Measurements from ENCODE around the gene HEATR1. TPM values are rescaled to one million over a fixed set of nuclear protein-coding genes. Genes with fewer than 3 reads are reported as not detected.
A peak's percentile ranks its signal among the peaks of the same experiment; 100 is the strongest.

HEATR1 gene
- total RNA-seq, 1 experiment from 2014 or later, result 68.3 TPM

- TF ChIP-seq ZBTB33 (IDR thresholded peaks at IDR 0.05; ENCODE audit: extremely low read depth, insufficient replicate concordance, low read length), result peak; percentile 37
Observed at GRCh38 chr1:236523704-236524141, 80.6 kb downstream of the HEATR1 start, which contains the start of gene LGALS8 (continued).

- intact Hi-C loops (cut with micrococcal nuclease), result no loop called here
- H3K79me2 ChIP-seq (ENCODE audit: insufficient read depth, low read length), result peaks cover 13% of the 10 kb centered on the region
- BruUV-seq (replicated peaks), result TSS peak; percentile 74
- peaks cover 0 to 8% of the 10 kb centered on the region in 2 experiments; a peak in 1 of 4 replicates for H3K36me3 ChIP-seq (ENCODE audit: control insufficient read depth in 1 of 2, insufficient read depth in 2 of 2, low read length in 2 of 2)
- H3K4me3 ChIP-seq (replicated peaks in 1 of 2; ENCODE audit: low read depth in 1 of 2, low read length in 2 of 2), result peak overlapping the region; percentile 76 to 99
- peak overlapping the region; percentile 90 for H3K9ac ChIP-seq (ENCODE audit: low read length)
- DNase-seq (ENCODE audit: low read depth, low spot score) (no peak), ATAC-seq (peak; percentile 26)
- ChIA-PET POLR2A (interaction anchor here (1.1 kb wide), 1 partner anchor 20 kb away, joined by 3 read pairs; no protein-coding TSS in a partner anchor), RAD21 (ENCODE audit: low non-redundant PET in 1 of 2, low total read pairs in 2 of 2, uncharacterized antibody in 2 of 2, unreplicated experiment in 2 of 2) (no interaction called here), CTCF (interaction anchor here (1.0 kb wide), 1 partner anchor 417 kb away, joined by 3 read pairs; no protein-coding TSS in a partner anchor)
- no peaks in the 10 kb centered on the region for H3K9me3 ChIP-seq (ENCODE audit: control insufficient read depth in 1 of 2, insufficient read depth in 1 of 2, low read depth in 1 of 2, low read length in 2 of 2)
- H3K9me2 ChIP-seq (ENCODE audit: insufficient read depth), result no peaks in the 10 kb centered on the region
- no peaks in the 10 kb centered on the region for H3K27me3 ChIP-seq (ENCODE audit: insufficient read depth, low read length)
- H3K27ac ChIP-seq (ENCODE audit: low read depth, low read length), result peak overlapping the region; percentile 62
- no peaks in the 10 kb centered on the region for H4K20me1 ChIP-seq (ENCODE audit: insufficient read depth)
- H2AFZ ChIP-seq (ENCODE audit: low read depth, low read length, poor library complexity, severe bottlenecking), result peak overlapping the region; percentile 69
- peak overlapping the region; percentile 91 for H3K4me2 ChIP-seq (ENCODE audit: low read length)
- H3K4me1 ChIP-seq (ENCODE audit: control insufficient read depth in 1 of 2, insufficient read depth in 2 of 2, low read length in 2 of 2), result peaks cover 5 to 14% of the 10 kb centered on the region in 2 experiments; a peak in 2 of 4 replicates
- TF ChIP-seq SIN3A (IDR thresholded peaks at IDR 0.05; ENCODE audit: low read depth), result no peak; the same call in 1 of the 2 replicates
- TF ChIP-seq POLR2AphosphoS5 (IDR thresholded peaks at IDR 0.05; ENCODE audit: low read depth, low read length), result no peak
- TF ChIP-seq TCF7L2 (IDR thresholded peaks at IDR 0.05; ENCODE audit: borderline replicate concordance, extremely low read depth, insufficient read depth, insufficient read length), result no peak
- TF ChIP-seq SRF (IDR thresholded peaks at IDR 0.05; ENCODE audit: low read depth), result no peak
- no peak for TF ChIP-seq MAX (IDR thresholded peaks at IDR 0.05)
- no peak for TF ChIP-seq ZFX (IDR thresholded peaks at IDR 0.05)
- TF ChIP-seq ZNF274 (IDR thresholded peaks at IDR 0.05; ENCODE audit: low read depth, low read length), result no peak
- TF ChIP-seq CTCF (IDR thresholded peaks at IDR 0.05 in 2 of 3, conservative IDR thresholded peaks at IDR 0.05 in 1 of 3; ENCODE audit: borderline replicate concordance in 1 of 3, insufficient read depth in 1 of 3, low read depth in 2 of 3, low read length in 2 of 3), result no peak
- no peak for TF ChIP-seq ATF3 (IDR thresholded peaks at IDR 0.05)
- no peak for TF ChIP-seq YY1 (IDR thresholded peaks at IDR 0.05; ENCODE audit: extremely low read depth, insufficient replicate concordance, low read depth, low read length)
- no peak for TF ChIP-seq EZH2phosphoT487 (IDR thresholded peaks at IDR 0.05; ENCODE audit: borderline replicate concordance)
- TF ChIP-seq SP1 (IDR thresholded peaks at IDR 0.05; ENCODE audit: low read depth), result no peak
- no peak for TF ChIP-seq POLR2A (IDR thresholded peaks at IDR 0.05; ENCODE audit: borderline replicate concordance, extremely low read depth, insufficient read depth, insufficient read length)
- no peak for TF ChIP-seq REST (IDR thresholded peaks at IDR 0.05; ENCODE audit: low read depth)
Observed at GRCh38 chr1:236522937-236523703, 81.2 kb downstream of the HEATR1 start.

Data from HCT116 (cell line).